Peyer's patch (tissue), 4 donors: Measurements from ENCODE around the gene LRRK2.

Experiments used
- CTCF ChIP-seq, 6 experiments: fragments of 450-650 bp in 4 of 6; fragments of 200-600 bp in 2 of 6; sonication (generic) in 1 of 6; IDR thresholded peaks; one replicate each; pipeline ENCODE4 v1.5.1; 2017 to 2019; ENCODE audit warnings: antibody characterized with exemption in 6 of 6, mild to moderate bottlenecking in 3 of 6, moderate library complexity in 1 of 6
- POLR2A ChIP-seq, 2 donors: fragments of 450-650 bp; IDR thresholded peaks; one replicate each; pipeline ENCODE4 v1.5.1; 2017; ENCODE audit warnings: antibody characterized with exemption in 2 of 2, mild to moderate bottlenecking in 2 of 2, moderate library complexity in 2 of 2

- TF ChIP-seq CTCF (IDR thresholded peaks at IDR 0.05): no peak
- TF ChIP-seq POLR2A (IDR thresholded peaks at IDR 0.05): no peak
These were observed 14.2 kb downstream of the LRRK2 start for GRCh38 chr12:40238979-40239378.
